Measurements from ENCODE around the gene LEFTY2. TPM values are rescaled to one million over a fixed set of nuclear protein-coding genes. Genes with fewer than 3 reads are reported as not detected.
"Not testable (repeated sequence)": the region's sequence is repeated elsewhere in the genome, so short reads cannot be mapped to it uniquely, and the experiment has no call there.

Gene LEFTY2
- total RNA-seq, 1 donor from 2014 or later, result not detected

DNA sequence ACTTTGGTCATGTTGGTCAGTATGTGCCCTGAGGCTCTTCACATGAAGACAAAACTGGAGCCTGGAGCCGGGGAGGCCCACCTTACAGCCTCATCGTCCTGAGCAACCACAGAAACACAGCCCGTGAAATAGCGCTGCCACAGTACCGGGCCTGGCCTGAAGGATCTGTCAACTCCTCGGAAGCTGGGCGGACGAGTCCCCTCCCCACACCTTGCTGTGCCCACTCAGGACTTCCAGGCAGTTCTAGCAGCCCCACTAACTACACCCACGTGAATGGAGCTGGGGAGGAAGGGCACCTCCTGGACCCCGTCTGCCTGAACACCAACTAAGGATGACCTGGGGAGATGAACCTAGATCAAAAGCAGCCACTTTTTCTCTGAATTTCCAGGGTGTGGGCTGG lies 33.4 kb upstream of the LEFTY2 start:
- Histone ChIP-seq H3K27ac (no peak overlapping the region), H3K36me3 (no peaks in the 10 kb centered on the region), H4K20me1 (ENCODE audit: low read depth) (no peaks in the 10 kb centered on the region), H3K79me2 (ENCODE audit: low read depth) (no peaks in the 10 kb centered on the region), H3K27me3 (no peaks in the 10 kb centered on the region), H3K4me3 (no peak overlapping the region), H3K4me2 (no peak overlapping the region), H3K9ac (no peak overlapping the region), H3K9me3 (ENCODE audit: low read depth) (no peaks in the 10 kb centered on the region), H3K4me1 (no peaks in the 10 kb centered on the region), H2AFZ (replicated peaks) (no peak overlapping the region), H3F3A (ENCODE audit: low read depth) (peaks cover 3% of the 10 kb centered on the region)
- peaks cover 6% of the 10 kb centered on the region for H3K4me1 Mint-ChIP-seq
- H3K27me3 Mint-ChIP-seq (ENCODE audit: insufficient read depth, low read depth), result peaks cover 6% of the 10 kb centered on the region
- peaks cover 2% of the 10 kb centered on the region for H3K36me3 Mint-ChIP-seq
- H3K27ac Mint-ChIP-seq, result no peak overlapping the region
- no peaks in the 10 kb centered on the region for H3K9me3 Mint-ChIP-seq
- H3K4me3 Mint-ChIP-seq, result no peak overlapping the region
- no peak for DNase-seq (ENCODE audit: low spot score)
- TF ChIP-seq EZH2 (IDR thresholded peaks at IDR 0.05) (no peak), EZH2phosphoT487 (IDR thresholded peaks at IDR 0.05) (no peak)
- TF ChIP-seq, protein P1, sequence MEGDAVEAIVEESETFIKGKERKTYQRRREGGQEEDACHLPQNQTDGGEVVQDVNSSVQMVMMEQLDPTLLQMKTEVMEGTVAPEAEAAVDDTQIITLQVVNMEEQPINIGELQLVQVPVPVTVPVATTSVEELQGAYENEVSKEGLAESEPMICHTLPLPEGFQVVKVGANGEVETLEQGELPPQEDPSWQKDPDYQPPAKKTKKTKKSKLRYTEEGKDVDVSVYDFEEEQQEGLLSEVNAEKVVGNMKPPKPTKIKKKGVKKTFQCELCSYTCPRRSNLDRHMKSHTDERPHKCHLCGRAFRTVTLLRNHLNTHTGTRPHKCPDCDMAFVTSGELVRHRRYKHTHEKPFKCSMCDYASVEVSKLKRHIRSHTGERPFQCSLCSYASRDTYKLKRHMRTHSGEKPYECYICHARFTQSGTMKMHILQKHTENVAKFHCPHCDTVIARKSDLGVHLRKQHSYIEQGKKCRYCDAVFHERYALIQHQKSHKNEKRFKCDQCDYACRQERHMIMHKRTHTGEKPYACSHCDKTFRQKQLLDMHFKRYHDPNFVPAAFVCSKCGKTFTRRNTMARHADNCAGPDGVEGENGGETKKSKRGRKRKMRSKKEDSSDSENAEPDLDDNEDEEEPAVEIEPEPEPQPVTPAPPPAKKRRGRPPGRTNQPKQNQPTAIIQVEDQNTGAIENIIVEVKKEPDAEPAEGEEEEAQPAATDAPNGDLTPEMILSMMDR (IDR thresholded peaks at IDR 0.05), result no peak

DNA sequence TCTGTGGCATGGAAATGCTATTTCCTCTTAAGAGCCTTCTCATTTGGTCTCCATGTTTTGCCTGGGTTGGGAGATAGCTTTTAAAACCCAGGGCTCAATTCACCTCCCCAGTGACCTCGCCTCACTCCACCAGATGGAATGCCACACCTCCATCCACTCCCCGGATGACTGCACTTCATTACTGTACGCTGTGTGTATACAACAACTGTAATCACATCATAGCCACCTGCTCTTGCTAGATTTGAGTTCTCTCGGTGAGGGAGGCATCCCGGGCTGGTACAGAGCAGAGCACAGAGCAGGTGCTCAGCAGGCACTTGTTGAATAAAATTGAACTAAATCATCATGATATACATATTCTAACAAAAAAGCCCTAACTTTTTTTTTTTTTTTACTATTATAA lies 32.1 kb upstream of the LEFTY2 start:
- Mint-ChIP-seq H3K36me3 (peaks cover 1% of the 10 kb centered on the region), H3K4me3 (no peak overlapping the region), H3K27ac (no peak overlapping the region), H3K9me3 (peaks cover 4% of the 10 kb centered on the region), H3K27me3 (ENCODE audit: insufficient read depth, low read depth) (peaks cover 8% of the 10 kb centered on the region), H3K4me1 (peaks cover 10% of the 10 kb centered on the region)
- Histone ChIP-seq H3K27ac (no peak overlapping the region), H2AFZ (replicated peaks) (no peak overlapping the region), H3K36me3 (no peaks in the 10 kb centered on the region), H3K27me3 (no peaks in the 10 kb centered on the region), H3K79me2 (ENCODE audit: low read depth) (no peaks in the 10 kb centered on the region), H3F3A (ENCODE audit: low read depth) (no peaks in the 10 kb centered on the region), H3K4me2 (no peak overlapping the region), H3K4me3 (no peak overlapping the region), H3K9me3 (ENCODE audit: low read depth) (no peaks in the 10 kb centered on the region), H4K20me1 (ENCODE audit: low read depth) (no peaks in the 10 kb centered on the region), H3K9ac (no peak overlapping the region), H3K4me1 (no peaks in the 10 kb centered on the region)
- TF ChIP-seq EZH2phosphoT487 (IDR thresholded peaks at IDR 0.05) (no peak), EZH2 (IDR thresholded peaks at IDR 0.05) (no peak)
- TF ChIP-seq, protein P1 (IDR thresholded peaks at IDR 0.05), result no peak
- DNase-seq (ENCODE audit: low spot score), result no peak

DNA sequence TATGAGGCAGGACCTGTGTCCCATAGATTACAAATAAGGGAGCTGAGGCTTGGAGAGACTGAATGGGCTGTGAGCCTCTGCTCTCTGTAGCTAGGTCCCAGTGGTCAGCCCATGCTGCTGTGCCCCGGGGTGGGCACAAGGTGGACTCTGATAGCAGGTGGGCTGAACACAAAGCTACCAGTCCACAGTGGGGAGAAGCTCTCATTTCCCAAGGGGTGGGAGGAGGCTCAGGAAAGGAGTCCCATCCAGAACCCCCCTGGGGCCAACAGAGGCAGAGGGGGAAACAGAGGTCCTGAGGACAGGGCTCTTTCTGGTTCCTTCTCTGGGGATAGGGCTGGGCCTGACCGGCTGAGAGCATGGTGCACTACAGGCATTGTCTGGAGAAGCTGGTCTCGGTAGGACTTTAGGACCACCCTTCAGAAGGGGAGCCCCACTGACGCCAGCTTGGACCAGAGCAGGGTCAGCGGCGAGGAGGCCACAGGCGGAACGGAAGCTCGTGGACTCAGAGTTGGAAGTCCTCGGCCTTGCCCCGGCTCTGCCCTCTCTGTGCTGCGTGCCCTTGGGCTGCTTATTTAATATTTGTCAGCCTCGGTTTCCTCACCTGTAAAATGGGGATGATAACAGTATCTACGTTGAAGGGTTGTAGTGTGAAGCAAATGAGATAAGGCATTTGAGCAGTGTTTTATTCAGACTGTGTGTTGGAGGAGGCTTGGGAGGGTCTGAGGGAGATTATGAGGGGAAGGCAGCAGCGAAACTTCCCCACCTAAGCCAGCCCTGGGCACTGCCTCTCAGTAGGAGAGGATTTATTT lies 31.5 kb upstream of the LEFTY2 start:
- H3F3A ChIP-seq (ENCODE audit: low read depth), result no peaks in the 10 kb centered on the region
- H3K4me1 ChIP-seq, result no peaks in the 10 kb centered on the region
- H3K27me3 Mint-ChIP-seq (ENCODE audit: insufficient read depth, low read depth), result peaks cover 7% of the 10 kb centered on the region
- no peaks in the 10 kb centered on the region for H3K36me3 ChIP-seq
- no peaks in the 10 kb centered on the region for H3K79me2 ChIP-seq (ENCODE audit: low read depth)
- H3K27ac ChIP-seq, result no peak overlapping the region
- H4K20me1 ChIP-seq (ENCODE audit: low read depth), result no peaks in the 10 kb centered on the region
- no peak overlapping the region for H2AFZ ChIP-seq (replicated peaks)
- H3K4me3 ChIP-seq, result no peak overlapping the region
- no peak overlapping the region for H3K4me3 Mint-ChIP-seq
- H3K9me3 Mint-ChIP-seq, result peaks cover 4% of the 10 kb centered on the region
- H3K27ac Mint-ChIP-seq, result peak overlapping the region; percentile 50
- no peaks in the 10 kb centered on the region for H3K9me3 ChIP-seq (ENCODE audit: low read depth)
- DNase-seq (ENCODE audit: low spot score), result no peak
- TF ChIP-seq EZH2 (IDR thresholded peaks at IDR 0.05) (no peak), EZH2phosphoT487 (IDR thresholded peaks at IDR 0.05) (no peak)
- TF ChIP-seq, protein P1 (IDR thresholded peaks at IDR 0.05), result no peak
- peaks cover 1% of the 10 kb centered on the region for H3K36me3 Mint-ChIP-seq
- H3K27me3 ChIP-seq, result no peaks in the 10 kb centered on the region
- H3K4me2 ChIP-seq, result no peak overlapping the region
- H3K4me1 Mint-ChIP-seq, result peaks cover 10% of the 10 kb centered on the region
- no peak overlapping the region for H3K9ac ChIP-seq

DNA sequence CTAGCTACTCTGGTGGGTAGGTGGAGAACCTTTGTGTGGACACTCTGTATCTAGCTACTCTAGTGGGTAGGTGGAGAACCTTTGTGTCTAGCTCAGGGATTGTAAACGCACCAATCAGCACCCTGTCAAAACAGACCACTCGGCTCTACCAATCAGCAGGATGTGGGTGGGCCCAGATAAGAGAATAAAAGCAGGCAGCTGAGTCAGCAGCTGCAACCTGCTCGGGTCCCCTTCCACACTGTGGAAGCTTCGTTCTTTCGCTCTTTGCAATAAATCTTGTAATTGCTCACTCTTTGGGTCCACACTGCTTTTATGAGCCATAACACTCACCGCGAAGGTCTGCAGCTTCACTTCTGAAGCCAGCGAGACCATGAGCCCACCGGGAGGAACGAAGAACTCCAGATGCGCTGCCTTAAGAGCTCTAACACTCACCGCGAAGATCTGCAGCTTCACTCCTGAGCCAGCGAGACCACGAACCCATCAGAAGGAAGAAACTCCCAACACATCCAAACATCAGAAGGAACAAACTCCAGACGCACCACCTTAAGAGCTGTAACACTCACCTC lies 29.7 kb upstream of the LEFTY2 start:
- not testable (repeated sequence) for H3K9ac ChIP-seq; H3K27me3 ChIP-seq; H4K20me1 ChIP-seq (ENCODE audit: low read depth); H3K79me2 ChIP-seq (ENCODE audit: low read depth); H3K36me3 ChIP-seq; H3K4me2 ChIP-seq; H3K4me1 ChIP-seq; H2AFZ ChIP-seq (replicated peaks); H3K9me3 Mint-ChIP-seq; H3K27me3 Mint-ChIP-seq (ENCODE audit: insufficient read depth, low read depth); H3F3A ChIP-seq (ENCODE audit: low read depth); H3K36me3 Mint-ChIP-seq; H3K4me3 ChIP-seq; H3K9me3 ChIP-seq (ENCODE audit: low read depth); H3K4me1 Mint-ChIP-seq; H3K27ac ChIP-seq; DNase-seq (ENCODE audit: low spot score)
- peak overlapping the region; percentile 64 for H3K4me3 Mint-ChIP-seq
- H3K27ac Mint-ChIP-seq, result peak overlapping the region; percentile 44

DNA sequence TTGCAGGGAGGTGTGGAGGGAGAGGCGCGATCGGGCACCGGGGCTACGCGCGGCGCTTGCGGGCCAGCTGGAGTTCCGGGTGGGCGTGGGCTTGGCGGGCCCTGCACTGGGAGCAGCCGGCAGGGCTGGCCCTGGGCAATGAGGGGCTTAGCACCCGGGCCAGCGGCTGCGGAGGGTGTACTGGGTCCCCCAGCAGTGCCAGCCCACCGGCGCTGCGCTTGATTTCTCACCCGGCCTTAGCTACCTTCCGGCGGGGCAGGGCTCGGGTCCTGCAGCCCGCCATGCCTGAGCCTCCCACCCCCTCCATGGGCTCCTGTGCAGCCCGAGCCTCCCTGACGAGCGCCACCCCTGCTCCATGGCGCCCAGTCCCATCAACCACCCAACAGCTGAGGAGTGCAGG lies 28.7 kb upstream of the LEFTY2 start:
- not testable (repeated sequence) for H4K20me1 ChIP-seq (ENCODE audit: low read depth); H3K4me2 ChIP-seq; H3K36me3 Mint-ChIP-seq; H3K4me3 Mint-ChIP-seq; H3K4me3 ChIP-seq; H3K36me3 ChIP-seq; H3K27ac Mint-ChIP-seq; H3K9me3 Mint-ChIP-seq; H3K4me1 ChIP-seq; H3K27me3 Mint-ChIP-seq (ENCODE audit: insufficient read depth, low read depth); DNase-seq (ENCODE audit: low spot score); H3K9ac ChIP-seq; H2AFZ ChIP-seq (replicated peaks); H3K27ac ChIP-seq; H3K9me3 ChIP-seq (ENCODE audit: low read depth); H3K79me2 ChIP-seq (ENCODE audit: low read depth); H3K27me3 ChIP-seq; H3K4me1 Mint-ChIP-seq; H3F3A ChIP-seq (ENCODE audit: low read depth)

Measured in neural progenitor cell (in vitro differentiated cells).